ENCODE data around the gene MBTPS1.

Gene MBTPS1

DNA sequence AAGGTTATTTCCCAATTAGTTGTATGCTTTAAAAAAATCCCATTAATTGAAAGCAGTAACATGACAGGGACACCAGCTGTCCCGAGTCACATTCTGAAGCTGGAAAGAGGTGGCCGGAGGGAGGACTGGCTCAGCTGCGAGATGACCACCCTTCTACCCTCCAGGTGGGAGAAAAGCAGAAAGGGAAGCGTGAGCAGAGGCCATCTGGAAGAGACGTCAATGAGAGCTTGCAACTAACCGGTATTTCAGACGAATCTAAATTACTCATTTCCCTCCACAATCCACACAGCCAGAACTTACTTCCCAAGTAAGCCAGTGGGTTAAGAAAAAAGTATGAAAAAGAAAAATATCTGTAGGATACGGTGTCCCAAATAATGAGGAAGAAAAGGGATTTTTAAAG lies 45.6 kb downstream of the MBTPS1 start:
- DNase-seq, result no peak

- no peak for DNase-seq
Observed at GRCh38 chr16:84069540-84069939, 47.2 kb downstream of the MBTPS1 start.

DNA sequence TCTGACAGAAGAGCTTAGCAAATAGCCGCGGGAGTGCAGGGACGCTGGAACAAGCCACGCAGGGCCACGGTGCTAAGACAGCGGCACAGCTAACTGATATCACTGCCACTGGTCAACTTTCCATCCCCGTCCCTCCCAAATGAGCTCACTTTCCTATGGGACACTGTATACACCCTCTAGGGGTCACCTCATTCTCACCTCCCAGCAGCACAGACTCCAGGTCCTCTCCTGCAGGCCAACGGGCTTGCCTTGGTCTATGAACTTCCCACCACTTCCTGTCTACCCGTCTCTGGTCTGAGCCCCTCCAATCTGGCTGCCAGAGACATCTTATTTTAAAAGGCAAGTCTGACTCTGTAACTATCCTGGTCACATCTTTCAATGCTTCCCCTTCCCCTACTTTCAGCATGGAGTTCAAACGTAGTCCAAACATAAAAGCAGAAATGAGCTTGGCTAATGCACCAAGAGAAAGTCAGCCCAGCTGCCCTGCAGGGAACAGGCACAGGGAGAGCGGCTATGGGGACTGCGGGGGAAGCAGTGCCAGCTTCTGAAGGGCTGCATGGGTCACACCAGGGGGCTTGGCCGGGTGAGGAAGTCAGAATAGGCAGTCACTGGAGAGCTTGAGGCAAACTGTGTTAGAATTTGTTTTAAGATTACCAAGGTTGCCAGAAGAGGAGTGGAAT lies 47.8 kb downstream of the MBTPS1 start:
- DNase-seq, result no peak

- DNase-seq, result no peak
Observed at GRCh38 chr16:84068041-84068440, 48.7 kb downstream of the MBTPS1 start.

GRCh38 chr16:84067640-84068039 lies 49.1 kb downstream of the MBTPS1 start:
- DNase-seq, result no peak

DNA sequence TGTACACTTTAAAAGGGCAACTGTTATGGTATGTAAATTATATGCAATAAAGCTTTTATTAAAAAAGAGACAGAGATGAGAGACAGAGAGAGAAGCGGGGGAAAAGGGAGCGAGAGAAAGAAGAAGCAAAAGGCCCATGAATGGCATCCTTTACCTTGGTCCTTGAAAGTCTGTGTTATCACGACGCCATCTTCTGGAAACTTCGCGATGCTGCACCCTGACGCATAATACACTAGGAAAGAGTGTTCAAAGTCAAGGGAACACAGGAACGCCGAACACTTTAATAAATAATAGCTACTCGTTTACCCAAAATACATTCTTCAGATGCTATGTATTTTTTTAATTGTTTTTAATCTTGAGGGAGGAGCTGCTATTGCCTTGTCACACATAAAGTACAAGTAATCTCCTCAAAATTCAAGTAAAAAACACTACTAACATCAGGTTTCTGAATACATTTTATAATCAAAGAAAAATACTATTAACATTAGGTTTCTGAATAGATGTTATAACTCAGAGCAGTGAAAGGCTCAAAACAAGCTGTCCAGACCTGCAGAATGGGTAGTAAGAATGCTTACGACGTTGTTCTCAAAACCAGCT lies 51.1 kb downstream of the MBTPS1 start:
- peak in 1 of 2 donors; percentile 27 for DNase-seq

GRCh38 chr16:84063980-84064379 lies 52.8 kb downstream of the MBTPS1 start:
- no peak for DNase-seq

DNA sequence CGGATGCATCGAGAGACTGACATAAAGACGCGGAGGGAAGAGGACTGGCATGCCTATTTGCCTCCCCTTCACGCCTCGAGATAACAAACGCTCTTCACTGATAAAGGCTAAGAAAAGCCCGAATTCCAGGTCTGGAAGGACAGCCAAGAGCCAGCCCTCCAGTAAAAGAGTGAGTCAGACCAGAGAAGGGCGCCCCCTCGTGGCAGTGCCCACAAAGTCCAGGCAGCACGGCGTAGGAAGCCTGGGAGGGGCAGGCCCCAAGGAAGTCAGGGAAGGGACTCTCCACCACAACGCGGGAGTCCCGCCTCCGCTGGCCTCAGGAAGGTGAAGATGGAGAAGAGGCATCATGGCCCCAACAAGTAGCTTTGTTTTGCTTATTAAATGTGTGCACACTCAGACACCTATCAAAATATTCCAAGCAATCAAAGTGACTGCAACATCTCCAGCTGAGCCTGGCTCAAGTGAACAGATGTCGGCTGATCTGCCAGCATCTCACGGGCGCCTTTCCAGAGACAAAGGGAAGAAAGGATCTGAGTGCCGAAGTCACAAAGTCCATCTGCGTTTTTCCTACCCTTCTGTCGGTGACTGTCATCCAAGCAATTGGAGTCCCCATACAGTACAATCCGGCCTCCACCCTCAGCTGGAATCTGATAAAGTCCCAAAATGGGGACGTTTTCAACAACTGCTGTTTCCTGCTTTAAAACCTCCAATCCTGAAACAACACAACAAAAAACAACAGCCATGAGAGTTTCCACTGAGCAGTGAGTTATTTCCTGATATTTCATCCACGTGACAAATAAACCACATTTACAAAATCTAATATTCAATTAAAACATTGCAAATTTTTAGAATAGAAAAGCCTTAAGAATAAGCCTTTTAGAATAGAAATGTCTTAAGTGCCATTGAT lies 53.8 kb downstream of the MBTPS1 start:
- peak; percentile 67 to 68 for DNase-seq

- DNase-seq, result no peak
Observed at GRCh38 chr16:84061236-84061819, 55.4 kb downstream of the MBTPS1 start.

- DNase-seq, result no peak
Observed at GRCh38 chr16:84059946-84060901, 56.5 kb downstream of the MBTPS1 start.

DNA sequence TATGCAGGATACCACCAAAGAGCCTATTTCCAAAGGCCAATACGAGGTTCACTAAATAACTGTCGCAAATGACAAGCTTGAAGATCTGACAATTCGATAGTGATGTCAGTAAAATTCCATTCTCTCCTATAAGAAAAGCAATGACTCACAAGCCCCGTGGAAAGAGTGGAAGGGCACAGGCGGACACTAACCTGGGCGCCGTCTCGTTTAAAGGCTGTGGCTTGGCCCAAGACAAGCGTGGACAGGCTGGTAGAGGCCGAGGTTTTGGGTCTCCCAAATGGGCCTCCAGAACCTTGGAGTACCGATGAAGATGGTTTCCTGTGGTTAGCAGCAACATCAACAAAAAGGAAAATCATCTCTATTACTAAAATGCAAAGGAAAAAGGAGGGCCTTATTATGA lies 57.6 kb downstream of the MBTPS1 start:
- no peak for DNase-seq

DNA sequence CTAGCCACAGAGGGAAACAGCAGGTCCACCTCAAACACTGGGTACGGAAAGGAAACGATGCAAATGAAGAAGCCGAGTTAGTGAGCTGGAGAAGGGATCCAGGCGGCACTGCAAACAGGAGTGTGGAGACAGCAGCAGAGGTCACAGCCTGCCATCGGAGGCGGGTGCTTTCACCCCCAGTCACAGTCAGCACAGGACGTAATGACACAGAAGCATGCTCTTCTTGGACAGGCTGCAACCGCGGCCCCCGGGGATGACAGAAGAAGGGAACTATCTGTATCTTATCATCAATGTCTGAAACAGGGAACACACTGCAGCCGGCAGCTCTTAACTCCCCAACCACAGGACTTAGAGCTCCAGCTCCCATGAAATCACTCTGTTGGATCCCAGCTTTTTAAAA lies 58.1 kb downstream of the MBTPS1 start:
- DNase-seq, result no peak

DNA sequence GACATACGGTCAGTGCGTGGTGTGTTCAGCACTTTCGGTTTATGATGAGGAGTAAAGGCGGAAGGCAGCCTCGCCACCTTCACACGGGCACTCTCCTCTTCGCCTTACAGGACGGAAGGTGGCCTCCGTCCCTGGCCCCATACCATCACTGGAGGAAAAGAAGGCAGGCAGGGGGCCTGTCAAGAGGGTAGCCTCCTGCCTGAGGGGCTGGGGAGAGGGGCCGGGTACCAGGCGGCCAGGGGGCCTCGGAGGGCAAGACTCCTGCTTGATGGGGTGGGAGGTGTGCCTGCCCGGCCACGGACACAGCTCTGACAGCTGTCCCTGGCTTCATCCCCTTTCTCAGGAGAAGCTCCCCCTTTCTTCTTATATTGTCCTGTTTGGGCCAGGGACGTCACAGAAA lies 58.5 kb downstream of the MBTPS1 start:
- no peak for DNase-seq

GRCh38 chr16:84056933-84057332 lies 59.8 kb downstream of the MBTPS1 start:
- DNase-seq, result no peak

- DNase-seq, result no peak
Observed at GRCh38 chr16:84055801-84056634, 60.7 kb downstream of the MBTPS1 start.

DNA sequence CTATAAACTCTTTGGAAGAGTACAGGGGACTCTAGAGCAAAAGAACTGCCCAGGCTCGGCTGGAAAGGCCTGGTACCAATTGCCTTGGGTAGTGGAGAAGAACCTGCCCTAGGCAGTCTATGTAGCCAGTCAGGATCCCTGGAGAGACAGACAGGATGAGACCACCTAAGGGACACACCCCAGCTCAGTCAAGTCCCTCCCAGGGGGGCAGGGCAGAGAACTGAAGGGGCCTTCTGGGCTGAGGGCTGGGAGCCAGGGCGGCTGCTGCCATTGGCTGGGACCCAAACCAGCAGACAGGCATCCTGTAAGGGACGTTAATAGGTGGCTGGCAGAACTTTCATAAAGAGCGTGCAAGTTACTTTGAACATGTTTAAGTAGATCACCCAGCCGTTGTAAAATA lies 61.4 kb downstream of the MBTPS1 start:
- DNase-seq, result no peak

GRCh38 chr16:84054916-84055315 lies 61.8 kb downstream of the MBTPS1 start:
- DNase-seq, result no peak

- no peak for DNase-seq
Observed at GRCh38 chr16:84054271-84054670, 62.5 kb downstream of the MBTPS1 start.

DNA sequence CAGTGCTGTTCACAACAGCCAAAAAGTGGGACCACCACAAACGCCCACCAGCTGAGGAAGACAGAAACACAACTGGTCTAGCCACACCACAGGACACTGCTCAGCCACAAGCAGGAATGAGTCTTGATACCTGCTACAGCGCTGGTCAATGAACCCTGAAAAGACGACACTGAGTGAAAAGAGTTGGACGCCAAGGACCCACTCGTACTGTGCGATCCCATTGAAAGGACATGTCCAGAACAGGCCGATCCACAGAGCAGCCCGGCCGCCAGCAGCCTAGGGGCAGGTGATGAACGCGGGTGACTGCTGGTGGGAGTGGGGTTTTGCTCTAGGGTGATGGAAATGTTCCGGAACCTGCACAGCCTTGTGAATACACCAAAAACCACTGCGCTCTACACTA lies 63.5 kb downstream of the MBTPS1 start:
- no peak for DNase-seq

DNA sequence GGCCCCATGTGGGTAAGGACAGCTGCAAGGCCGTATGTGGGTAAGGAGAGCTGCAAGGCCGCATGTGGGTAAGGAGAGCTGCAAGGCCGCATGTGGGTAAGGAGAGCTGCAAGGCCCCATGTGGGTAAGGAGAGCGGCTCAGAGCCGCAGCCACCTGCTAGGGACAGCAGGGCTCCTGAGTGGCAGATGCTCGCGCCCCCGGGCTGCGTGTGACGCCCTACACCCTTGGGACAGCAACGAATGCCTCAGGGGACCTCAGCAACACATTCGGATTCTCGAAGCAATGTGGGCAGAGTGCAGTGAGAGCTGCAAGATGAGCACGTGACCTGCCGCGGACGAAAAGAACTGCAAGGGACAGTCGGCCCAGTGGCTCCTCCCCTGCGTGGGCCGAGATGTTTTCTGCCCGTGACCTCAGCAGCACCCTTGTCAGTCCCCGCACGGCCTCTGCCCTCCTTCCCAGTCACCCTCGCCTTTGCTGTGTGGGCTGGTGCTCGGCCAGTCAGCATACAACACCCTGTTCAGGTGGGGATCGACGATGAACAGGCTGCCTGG lies 64.6 kb downstream of the MBTPS1 start:
- no peak for DNase-seq

- DNase-seq, result no peak
Observed at GRCh38 chr16:84050316-84050715, 66.4 kb downstream of the MBTPS1 start.

Measured in stimulated activated CD4-positive, alpha-beta T cell treated with anti-CD3 and anti-CD28 coated beads, Interleukin-2, amount 100 ng/mL, for 48 hours (primary cell).